ENCODE measurements around the gene CCDC188. TPM values are rescaled to one million over a fixed set of nuclear protein-coding genes. Genes with fewer than 3 reads are reported as not detected.

CCDC188 gene
- total and polyA plus RNA-seq, 4 donors: not detected

DNA sequence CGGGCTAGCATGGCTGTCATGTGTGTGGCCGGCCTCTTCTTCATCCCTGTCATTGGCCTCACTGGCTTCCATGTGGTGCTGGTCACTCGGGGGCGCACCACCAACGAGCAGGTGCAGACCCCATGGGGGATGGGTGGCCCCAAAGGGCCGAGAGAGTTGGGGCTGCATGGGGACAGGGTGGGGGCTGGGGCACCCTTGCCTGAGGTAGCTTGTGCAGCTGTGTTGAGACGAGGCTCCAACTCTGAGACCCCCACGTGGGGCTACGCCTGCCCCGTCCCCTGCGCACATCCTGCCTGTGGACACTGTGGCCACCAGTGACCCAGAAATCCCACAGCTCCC lies 10.8 kb downstream of the CCDC188 start:
- no peak overlapping the region for H3K27ac ChIP-seq (ENCODE audit: low read depth in 1 of 2, low read length in 2 of 2)
- H3K4me1 ChIP-seq (ENCODE audit: control insufficient read depth in 4 of 4, insufficient read depth in 4 of 4, low read length in 3 of 4): peaks cover 0 to 9% (median 3%) of the 10 kb centered on the region in 4 donors
- 94% methylated on average over 11 of the region's 11 CpGs for WGBS
- no peak for DNase-seq (ENCODE audit: low spot score)
- H3K36me3 ChIP-seq (ENCODE audit: control insufficient read depth in 4 of 4, insufficient read depth in 3 of 4, low read depth in 1 of 4, low read length in 3 of 4): peaks cover 0 to 11% (median 0%) of the 10 kb centered on the region in 4 donors
- no peaks in the 10 kb centered on the region for H3K9me3 ChIP-seq (ENCODE audit: control insufficient read depth in 4 of 4, low read length in 3 of 4)
- H3K27me3 ChIP-seq (ENCODE audit: control insufficient read depth in 4 of 4, insufficient read depth in 4 of 4, low read length in 3 of 4): no peaks in the 10 kb centered on the region
- TF ChIP-seq RXRA (IDR thresholded peaks at IDR 0.05): no peak
- no peak for TF ChIP-seq GABPA (IDR thresholded peaks at IDR 0.05 in 1 of 2, conservative IDR thresholded peaks at IDR 0.05 in 1 of 2)
- TF ChIP-seq, protein P1, sequence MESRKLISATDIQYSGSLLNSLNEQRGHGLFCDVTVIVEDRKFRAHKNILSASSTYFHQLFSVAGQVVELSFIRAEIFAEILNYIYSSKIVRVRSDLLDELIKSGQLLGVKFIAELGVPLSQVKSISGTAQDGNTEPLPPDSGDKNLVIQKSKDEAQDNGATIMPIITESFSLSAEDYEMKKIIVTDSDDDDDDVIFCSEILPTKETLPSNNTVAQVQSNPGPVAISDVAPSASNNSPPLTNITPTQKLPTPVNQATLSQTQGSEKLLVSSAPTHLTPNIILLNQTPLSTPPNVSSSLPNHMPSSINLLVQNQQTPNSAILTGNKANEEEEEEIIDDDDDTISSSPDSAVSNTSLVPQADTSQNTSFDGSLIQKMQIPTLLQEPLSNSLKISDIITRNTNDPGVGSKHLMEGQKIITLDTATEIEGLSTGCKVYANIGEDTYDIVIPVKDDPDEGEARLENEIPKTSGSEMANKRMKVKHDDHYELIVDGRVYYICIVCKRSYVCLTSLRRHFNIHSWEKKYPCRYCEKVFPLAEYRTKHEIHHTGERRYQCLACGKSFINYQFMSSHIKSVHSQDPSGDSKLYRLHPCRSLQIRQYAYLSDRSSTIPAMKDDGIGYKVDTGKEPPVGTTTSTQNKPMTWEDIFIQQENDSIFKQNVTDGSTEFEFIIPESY (IDR thresholded peaks at IDR 0.05): no peak
- TF ChIP-seq, protein P2, sequence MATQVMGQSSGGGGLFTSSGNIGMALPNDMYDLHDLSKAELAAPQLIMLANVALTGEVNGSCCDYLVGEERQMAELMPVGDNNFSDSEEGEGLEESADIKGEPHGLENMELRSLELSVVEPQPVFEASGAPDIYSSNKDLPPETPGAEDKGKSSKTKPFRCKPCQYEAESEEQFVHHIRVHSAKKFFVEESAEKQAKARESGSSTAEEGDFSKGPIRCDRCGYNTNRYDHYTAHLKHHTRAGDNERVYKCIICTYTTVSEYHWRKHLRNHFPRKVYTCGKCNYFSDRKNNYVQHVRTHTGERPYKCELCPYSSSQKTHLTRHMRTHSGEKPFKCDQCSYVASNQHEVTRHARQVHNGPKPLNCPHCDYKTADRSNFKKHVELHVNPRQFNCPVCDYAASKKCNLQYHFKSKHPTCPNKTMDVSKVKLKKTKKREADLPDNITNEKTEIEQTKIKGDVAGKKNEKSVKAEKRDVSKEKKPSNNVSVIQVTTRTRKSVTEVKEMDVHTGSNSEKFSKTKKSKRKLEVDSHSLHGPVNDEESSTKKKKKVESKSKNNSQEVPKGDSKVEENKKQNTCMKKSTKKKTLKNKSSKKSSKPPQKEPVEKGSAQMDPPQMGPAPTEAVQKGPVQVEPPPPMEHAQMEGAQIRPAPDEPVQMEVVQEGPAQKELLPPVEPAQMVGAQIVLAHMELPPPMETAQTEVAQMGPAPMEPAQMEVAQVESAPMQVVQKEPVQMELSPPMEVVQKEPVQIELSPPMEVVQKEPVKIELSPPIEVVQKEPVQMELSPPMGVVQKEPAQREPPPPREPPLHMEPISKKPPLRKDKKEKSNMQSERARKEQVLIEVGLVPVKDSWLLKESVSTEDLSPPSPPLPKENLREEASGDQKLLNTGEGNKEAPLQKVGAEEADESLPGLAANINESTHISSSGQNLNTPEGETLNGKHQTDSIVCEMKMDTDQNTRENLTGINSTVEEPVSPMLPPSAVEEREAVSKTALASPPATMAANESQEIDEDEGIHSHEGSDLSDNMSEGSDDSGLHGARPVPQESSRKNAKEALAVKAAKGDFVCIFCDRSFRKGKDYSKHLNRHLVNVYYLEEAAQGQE (IDR thresholded peaks at IDR 0.05): no peak
- TF ChIP-seq HNF4A (conservative IDR thresholded peaks at IDR 0.05): no peak
- TF ChIP-seq JUND (IDR thresholded peaks at IDR 0.05): no peak
- no peak for TF ChIP-seq FOXA1 (IDR thresholded peaks at IDR 0.05)
- TF ChIP-seq, protein P3, sequence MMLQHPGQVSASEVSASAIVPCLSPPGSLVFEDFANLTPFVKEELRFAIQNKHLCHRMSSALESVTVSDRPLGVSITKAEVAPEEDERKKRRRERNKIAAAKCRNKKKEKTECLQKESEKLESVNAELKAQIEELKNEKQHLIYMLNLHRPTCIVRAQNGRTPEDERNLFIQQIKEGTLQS (IDR thresholded peaks at IDR 0.05): no peak
- TF ChIP-seq, protein P4, sequence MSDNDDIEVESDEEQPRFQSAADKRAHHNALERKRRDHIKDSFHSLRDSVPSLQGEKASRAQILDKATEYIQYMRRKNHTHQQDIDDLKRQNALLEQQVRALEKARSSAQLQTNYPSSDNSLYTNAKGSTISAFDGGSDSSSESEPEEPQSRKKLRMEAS (IDR thresholded peaks at IDR 0.05): no peak
- H3K4me3 ChIP-seq (ENCODE audit: low read depth in 1 of 3, low read length in 3 of 3): no peak overlapping the region
- H3K9ac ChIP-seq (ENCODE audit: low read depth in 1 of 2, low read length in 2 of 2): no peak overlapping the region

DNA sequence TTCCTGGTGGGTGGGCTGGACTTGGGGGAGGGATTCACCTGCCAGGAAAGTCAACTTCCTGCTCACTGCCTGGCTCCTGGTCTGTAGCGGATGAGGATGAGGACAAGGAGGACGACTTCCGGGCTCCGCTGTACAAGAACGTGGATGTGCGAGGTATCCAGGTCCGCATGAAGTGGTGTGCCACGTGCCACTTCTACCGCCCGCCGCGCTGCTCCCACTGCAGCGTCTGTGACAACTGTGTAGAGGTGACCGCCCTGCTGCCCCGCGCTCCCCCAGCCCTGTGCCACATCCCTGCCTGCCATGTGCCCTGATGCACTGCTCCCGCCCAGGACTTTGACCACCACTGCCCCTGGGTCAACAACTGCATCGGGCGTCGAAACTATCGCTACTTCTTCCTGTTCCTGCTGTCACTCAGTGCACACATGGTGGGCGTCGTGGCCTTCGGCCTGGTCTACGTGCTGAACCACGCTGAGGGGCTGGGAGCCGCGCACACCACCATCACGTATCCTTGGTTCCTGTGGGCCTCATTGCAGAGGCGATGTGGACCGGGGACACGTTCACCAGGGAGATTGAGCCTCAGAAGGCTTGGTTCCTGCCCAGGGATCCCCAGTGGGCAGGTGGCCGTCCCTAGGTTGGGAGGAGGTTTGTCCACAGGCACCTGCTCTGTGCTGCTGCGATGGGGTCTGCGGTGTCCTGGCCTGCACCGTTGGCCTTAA lies 11.3 kb downstream of the CCDC188 start:
- 89% methylated on average over 36 of the region's 36 CpGs for WGBS
- Histone ChIP-seq H3K4me1 (ENCODE audit: control insufficient read depth in 4 of 4, insufficient read depth in 4 of 4, low read length in 3 of 4) (peaks cover 0 to 9% (median 3%) of the 10 kb centered on the region in 4 donors), H3K9ac (ENCODE audit: low read depth in 1 of 2, low read length in 2 of 2) (no peak overlapping the region), H3K27me3 (ENCODE audit: control insufficient read depth in 4 of 4, insufficient read depth in 4 of 4, low read length in 3 of 4) (no peaks in the 10 kb centered on the region), H3K4me3 (ENCODE audit: low read depth in 1 of 3, low read length in 3 of 3) (no peak overlapping the region), H3K27ac (ENCODE audit: low read depth in 1 of 2, low read length in 2 of 2) (no peak overlapping the region), H3K9me3 (ENCODE audit: control insufficient read depth in 4 of 4, low read length in 3 of 4) (no peaks in the 10 kb centered on the region), H3K36me3 (ENCODE audit: control insufficient read depth in 4 of 4, insufficient read depth in 3 of 4, low read depth in 1 of 4, low read length in 3 of 4) (peaks cover 0 to 10% (median 0%) of the 10 kb centered on the region in 4 donors)
- TF ChIP-seq, protein P5, sequence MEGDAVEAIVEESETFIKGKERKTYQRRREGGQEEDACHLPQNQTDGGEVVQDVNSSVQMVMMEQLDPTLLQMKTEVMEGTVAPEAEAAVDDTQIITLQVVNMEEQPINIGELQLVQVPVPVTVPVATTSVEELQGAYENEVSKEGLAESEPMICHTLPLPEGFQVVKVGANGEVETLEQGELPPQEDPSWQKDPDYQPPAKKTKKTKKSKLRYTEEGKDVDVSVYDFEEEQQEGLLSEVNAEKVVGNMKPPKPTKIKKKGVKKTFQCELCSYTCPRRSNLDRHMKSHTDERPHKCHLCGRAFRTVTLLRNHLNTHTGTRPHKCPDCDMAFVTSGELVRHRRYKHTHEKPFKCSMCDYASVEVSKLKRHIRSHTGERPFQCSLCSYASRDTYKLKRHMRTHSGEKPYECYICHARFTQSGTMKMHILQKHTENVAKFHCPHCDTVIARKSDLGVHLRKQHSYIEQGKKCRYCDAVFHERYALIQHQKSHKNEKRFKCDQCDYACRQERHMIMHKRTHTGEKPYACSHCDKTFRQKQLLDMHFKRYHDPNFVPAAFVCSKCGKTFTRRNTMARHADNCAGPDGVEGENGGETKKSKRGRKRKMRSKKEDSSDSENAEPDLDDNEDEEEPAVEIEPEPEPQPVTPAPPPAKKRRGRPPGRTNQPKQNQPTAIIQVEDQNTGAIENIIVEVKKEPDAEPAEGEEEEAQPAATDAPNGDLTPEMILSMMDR (IDR thresholded peaks at IDR 0.05; ENCODE audit: low read depth, low read length, missing input control): no peak
- TF ChIP-seq TAF1 (conservative IDR thresholded peaks at IDR 0.05) (no peak), HNF4A (conservative IDR thresholded peaks at IDR 0.05) (no peak)
- DNase-seq (ENCODE audit: low spot score): no peak

Measured in liver (tissue), 9 donors.